Stimulated activated CD4-positive, alpha-beta T cell treated with anti-CD3 and anti-CD28 coated beads, Interleukin-2, amount 100 ng/mL, for 24 hours (primary cell): ENCODE results near the gene SUGT1.
A peak's percentile ranks its signal among the peaks of the same experiment; 100 is the strongest.
"Not testable (repeated sequence)": the region's sequence is repeated elsewhere in the genome, so short reads cannot be mapped to it uniquely, and the experiment has no call there.

Source experiments
- DNase-seq, 2 donors: peaks; one replicate each; pipeline ENCODE4 v3.0.0-alpha.2; 2020

The SUGT1 gene

DNA sequence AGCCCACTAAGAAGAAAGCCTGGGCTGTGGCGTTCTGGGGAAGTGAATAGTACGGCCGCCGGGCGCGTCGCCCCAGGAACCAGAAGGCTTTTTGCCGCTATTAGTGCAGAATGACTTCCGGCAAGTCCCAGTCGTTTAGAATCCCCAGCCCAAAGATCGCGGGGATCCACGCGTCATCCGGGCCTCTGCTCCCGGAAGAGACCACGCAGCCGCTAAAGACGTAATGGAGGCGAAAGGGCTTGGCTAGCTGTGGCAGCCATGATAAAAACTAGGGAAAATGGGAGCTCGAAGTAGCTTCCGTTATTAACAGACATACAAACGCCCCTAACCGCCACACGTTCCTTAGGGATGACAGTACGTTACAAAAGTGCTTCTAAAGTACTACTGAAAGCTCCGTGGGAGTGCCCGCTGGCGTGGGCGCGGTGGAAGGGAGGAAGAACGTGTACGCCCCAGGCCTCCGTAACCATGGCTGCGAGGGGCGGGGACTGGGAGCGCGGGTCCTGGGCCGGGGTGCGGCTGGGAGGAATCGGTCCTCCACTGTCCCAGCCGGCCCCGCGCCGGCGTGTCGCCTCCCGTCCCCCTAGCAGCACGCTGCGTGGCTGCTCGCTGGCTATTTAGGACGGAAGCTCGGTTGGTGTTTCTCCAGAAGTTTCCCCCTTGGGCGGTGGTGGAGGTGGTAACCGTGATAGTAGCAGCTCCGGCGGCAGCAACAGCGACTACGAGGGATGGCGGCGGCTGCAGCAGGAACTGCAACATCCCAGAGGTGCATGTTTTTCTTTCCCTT, at the start of gene SUGT1:
TSS of gene SUGT1 (plus strand) at position 641 of the 784 bp plus-strand sequence. CDS start at position 726, 85 bp downstream.
- DNase-seq, result peak; percentile 94 to 96

DNA sequence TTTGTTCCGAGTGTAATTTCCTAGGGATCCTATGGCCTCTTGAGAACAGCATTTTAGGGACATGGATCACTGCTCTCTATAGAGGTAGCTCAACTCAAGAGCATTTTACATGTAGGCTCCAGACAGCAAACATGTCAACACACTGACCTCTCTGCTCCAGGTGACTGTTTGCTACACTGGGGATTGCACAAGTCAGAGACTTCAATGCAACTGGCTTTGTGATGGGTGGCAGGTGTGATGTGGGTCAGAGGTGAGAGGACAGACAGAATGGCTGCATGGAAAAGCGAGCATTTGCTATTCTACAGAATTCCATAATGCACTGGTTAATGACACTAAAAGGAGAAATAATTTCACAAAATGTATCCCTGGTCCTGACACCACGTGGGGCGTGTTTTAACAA, 49.3 kb upstream of the SUGT1 start:
- not testable (repeated sequence) for DNase-seq

DNA sequence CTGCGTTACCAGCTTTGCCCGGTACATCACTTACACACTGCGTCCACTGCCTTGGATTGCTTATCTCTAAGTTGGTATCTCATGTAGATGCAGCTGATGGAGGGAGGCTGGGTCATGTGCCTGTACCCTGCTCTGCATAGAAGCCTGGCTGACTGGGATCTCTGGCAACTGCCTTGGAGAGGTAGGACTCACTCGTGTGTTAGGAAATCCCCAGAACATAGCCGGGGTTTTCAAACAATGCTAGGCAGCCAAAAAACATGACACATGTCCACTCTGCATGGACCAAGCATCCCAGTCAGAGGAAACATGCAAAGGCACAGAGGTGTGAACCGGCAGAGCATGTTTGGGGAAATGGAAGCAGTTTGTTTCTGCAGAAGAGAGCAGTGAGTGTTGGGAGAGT, 46.5 kb upstream of the SUGT1 start:
- not testable (repeated sequence) for DNase-seq

DNA sequence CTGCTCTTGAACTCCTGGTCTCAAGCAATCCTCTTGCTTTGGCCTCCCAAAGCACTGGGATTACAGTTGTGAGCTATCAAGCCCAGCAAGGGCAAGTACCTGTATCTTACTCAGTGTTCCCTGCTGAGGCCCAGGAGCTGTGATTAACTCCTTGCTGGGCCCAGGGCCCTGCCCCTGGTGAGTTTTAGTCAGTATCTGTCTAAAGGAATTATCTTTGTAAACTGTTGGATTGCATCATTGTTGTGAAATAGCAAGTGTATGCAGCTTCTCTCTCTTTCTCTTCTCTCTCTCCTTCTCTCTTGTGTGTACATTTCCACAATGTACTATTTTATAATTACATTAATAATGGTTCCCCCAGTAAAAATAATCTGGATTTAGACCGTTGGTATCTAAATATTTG, 45.8 kb upstream of the SUGT1 start:
- not testable (repeated sequence) for DNase-seq

DNA sequence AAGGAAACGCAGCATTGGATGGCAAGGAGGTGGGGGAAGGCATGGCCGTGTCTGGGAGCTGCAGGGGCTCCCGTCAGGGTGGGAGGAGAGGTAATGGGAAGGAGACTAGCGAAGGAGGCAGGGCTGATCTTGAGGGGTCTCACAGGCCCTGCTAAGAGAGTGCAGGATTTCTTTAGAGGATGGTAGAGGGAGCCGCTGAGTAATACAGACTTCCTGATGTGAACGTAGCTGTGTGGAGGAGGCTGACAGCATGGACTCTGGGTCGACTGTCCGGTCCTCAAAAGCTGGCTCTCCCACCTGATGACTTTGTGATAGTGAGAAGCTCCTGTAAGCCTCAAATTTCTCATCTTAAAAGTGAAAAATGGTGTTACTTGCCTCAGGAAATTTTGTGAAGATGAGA, 44.5 kb upstream of the SUGT1 start:
- DNase-seq, result not testable (repeated sequence)

DNA sequence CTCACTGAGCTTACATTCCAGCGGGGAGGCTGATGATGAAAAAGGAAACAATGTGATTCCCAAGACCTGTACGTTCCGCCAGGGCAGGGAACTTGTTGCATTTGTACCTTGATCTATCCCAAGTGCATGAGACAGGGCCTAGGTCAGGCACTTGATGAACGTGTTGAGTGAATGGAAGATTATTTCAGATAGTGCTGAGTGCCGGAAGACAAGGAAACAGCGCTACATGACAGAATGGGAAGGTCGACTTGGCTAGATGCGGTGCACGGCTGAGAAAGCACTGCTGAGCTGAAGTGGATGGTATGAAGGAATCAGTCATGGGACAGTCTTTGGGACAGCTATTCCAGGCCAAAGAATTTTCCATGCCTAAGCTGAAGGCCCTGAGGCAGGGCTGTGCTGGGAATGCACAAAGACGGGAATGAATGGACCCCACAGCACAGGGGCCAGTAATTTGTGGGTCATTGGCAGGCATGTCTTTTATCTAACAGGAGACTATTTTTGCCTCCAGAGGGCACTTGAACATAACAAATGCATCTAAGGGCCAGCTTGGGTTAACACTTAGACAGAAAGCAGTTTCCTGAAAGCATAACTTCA, 43.5 kb upstream of the SUGT1 start:
- not testable (repeated sequence) for DNase-seq

DNA sequence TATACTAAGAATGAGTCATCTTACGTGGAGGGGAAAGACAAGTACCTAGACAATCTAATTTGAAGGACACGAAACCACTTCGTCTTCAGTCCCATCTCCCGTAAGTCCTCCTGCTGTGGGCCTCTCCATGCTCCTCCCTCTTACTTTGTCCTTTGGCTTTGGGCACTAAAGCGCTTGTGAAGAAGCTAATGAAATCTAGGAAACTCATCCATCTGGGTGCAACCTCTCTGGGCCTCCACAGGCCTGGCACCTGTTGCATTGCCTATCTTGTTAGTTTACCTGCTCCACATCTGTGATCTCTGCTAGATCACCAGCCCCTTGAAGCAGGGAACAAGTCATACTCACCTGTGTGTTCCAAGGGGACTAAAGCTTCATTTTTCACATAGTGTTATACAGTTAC, 42.5 kb upstream of the SUGT1 start:
- DNase-seq, result not testable (repeated sequence)

DNA sequence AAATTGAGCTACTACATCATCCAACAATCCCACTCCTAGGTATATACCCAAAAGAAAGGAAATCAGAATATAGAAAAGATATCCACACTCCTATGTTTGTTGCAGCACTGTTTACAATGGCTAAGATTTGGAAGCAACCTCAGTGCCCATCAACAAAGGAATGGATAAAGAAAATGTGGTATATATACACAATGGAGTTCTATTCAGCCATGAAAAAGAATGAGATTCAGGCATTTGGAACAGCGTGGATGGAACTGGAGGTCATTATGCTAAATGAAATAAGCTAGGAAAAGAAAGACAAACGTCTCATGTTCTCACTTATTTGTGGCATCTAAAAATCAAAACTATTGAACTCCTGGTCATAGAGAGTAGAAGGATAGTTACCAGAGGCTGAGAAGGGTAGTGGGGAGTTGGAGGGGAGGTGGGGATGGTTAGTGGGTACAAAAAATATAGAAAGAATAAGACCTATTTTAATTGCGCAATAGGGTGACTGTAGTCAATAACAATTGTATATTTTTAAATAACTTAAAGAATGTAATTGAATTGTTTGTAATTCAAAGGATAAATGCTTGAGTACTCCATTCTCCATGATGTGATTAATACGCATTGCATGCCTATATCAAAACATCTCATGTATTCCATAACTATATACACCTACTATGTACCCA, 37.4 kb upstream of the SUGT1 start:
- no peak for DNase-seq

DNA sequence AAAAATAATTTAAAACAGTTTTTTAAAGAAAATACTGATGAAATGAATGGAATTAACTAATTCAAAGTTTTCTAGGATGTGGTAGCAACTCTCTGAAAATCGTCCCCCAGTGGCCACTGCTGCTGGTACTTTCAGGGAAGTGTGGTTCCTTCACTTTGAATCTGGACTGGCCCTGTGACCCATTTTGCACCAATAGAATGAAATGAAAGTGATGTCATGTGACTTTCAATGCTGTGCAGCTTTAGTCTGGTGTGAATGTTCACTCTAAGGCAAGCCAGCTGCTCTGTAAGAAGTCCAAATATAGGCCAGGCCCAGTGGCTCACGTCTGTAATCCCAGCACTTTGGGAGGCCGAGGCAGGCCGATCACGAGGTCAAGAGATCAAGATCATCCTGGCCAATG, 36.8 kb upstream of the SUGT1 start:
- DNase-seq, result no peak

DNA sequence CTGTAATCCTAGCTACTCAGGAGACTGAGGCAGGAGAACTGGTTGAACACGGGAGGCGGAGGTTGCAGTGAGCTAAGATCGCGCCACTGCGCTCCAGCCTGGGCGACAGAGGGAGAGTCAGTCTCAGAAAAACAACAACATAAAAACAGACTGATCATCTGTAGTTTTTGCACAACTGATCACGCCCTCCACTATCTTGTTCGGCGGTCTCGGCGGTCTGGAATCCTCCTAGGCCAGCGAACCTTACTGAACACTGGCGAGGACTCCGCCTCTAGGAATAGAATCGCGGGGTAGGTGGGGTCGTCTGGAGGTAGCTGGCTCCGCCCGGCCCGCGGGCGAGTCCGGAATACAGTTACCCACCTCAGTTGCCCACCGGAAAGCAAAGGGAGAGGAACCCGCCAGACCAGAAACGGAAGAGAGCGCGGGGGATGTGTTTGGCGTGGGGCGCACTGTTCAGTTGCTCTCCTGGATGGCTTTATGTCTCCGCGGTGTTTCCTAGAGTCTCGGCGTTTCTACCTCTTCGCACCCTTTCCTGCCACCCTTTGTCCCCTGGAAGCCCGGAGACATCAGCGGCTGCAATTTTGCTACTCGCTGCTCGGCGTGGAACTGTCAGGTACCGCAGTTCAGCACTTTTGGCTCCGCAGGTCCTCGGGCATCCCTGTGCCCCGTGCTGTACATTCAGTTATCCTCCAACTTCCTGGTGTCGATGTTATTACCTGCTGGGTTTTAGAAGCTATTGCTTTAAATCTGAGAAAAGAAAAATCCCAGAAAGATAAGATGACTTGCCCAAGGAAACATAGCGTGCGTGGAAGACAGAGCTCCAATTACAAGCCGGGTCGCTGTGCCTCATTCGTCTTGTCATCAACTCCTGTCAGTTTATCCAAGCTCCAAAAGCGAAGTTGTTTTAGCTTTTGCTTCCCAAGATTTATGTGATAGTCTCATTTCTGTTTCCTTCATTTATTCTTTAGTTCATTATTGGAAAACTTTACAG, 35.3 kb upstream of the SUGT1 start:
- peak; percentile 86 to 89 for DNase-seq

DNA sequence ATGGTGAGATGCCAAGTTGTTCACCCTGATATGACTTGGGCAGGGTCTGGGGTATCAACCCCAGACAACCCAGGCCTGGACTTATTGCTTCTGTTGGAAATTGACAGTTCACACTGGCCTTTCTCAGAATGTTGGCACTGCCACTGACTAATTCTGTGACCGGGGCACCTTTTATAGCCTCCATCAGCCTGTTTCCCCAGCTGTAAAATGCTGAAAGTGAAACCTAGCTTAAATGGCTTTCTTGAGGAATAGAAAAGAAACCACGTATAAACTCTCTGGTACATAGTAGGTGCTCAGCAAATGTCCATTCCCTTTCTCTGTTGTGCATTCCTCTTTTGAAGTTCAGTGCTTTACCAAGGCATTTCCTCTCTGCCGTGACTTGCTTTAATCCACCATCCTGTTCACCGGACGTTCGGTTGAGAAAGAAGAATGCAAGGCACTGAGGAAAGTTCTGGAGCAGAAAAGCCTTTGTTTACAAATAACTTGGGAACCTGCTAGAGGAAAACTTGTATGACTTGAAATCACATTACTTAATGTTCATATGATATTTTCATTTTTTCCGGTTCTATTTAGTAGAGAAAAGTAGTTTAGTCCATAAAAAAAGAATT, 21.4 kb upstream of the SUGT1 start:
- DNase-seq, result not testable (repeated sequence)

DNA sequence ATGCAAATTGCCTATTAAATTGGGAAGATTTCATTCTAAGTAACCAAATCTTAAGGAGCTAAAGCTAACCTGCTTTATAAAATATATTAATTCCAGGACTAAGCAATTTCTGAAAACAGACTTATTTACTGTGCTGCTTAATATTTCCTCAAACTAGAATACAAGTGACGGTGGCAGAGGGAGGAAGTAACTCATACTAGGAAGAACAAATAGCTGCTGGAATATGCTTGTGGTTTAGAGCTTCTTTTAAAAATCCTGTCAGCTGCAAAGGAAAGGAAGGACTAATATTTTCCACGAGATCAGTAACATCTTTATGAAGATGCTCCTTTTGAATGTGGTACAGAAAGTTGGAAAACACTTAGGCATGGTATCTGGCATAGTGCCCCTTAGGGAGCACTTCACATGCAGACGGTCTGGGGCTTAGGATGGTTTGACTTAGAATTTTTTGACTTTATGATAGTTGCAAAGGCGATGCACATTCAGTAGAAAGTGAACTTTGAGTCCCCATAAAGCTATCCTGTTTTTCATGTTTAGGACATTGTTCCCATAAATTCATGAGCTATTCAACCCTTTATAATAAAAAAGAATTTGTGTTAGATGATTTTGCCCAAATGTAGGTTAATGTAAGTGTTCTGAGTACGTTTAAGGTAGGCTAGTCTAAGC, 13.8 kb upstream of the SUGT1 start:
- DNase-seq, result no peak

DNA sequence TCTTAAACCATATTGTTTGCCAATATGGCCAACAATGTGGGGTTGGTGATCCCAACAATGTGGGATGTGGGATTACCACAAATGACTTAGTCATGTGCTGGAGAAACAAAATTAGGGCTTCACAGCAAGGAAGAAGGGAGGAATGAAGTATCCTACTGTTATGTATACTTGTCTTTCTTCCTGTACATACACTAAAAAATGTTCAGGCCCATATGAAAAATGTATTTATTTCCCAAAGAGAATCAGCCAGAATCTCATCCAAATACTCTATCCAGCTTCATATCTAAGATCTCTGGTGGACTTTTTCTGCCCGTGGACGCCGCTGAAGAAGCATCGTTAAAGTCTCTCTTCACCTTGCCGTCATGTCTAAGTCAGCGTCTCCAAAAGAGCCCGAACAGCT, 10.5 kb upstream of the SUGT1 start, which contains the start of gene HNRNPA1L2:
TSS of gene HNRNPA1L2 (plus strand) at position 301 of the 400 bp plus-strand sequence. CDS start at position 363, 62 bp downstream.
- no peak for DNase-seq

DNA sequence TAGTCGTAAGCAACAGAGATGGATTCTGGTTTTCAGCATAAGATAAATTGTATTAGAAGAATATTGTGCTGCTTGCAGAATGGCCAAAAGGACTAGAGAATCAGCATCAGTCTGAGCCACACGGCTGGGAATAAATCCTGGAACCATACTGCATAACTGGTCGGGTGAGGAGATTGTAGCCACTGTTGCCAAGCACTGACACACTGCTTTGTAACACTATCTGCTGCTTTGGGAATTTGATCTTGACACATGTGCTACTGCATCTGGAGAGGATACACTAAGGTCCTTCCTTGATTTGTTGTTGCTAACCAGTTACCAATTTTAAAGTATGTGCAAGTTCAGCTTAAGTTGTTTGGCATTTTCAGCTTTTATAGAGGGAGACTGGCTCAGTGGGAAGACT, 8.5 kb upstream of the SUGT1 start:
- no peak for DNase-seq

DNA sequence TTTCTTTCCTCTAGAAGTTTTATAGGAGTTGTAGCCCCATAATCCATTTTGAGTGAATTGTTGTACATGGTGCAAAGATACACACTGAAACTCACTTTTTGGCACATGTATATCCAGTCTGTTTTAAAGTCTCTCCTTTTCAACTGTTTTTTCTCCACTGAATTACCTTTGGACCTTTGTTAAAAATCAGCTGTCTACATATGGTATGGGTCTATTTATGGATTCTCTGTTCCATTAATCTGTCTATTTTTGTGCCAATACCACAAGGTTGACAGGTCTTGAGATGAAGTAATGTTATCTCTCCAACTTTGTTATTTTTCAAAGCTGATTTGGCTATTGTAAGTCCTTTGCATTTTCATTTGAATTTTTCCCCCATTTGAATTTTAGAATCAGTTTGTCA, 5.7 kb upstream of the SUGT1 start:
- no peak for DNase-seq

DNA sequence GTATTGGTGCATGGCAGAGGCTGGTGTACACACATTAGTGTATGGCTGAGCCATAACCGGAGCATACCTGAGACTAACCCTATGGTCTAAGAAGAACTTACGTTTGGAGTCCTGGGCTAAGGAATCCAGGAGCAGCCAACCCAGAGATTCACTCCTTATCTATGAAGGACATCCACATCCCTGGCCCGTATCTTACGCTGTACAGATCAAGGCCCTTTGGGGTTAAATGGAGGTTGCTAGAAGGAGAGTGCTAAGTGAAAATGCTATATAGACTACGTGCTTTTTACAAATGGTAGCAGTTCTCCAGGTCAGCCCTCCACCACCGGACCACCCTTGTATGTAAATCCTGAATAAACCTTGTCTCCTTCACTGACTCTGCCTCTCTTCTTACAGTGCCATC, 1.9 kb upstream of the SUGT1 start:
- no peak for DNase-seq

DNA sequence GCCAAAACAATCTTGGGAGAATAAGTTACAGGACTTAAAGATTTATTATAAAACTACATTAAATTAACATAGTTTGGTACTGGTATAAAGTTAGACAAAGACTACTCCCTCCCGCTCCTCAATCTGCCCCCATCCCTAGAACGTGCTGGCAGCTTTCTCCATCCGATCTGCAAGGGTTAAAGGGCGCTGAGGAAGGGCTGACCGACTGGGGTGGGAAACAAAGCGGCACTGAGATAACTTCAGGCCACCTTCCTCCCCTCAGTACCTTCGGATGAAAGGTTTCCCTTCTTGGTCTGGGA, 790 bp upstream of the SUGT1 start:
- no peak for DNase-seq

DNA sequence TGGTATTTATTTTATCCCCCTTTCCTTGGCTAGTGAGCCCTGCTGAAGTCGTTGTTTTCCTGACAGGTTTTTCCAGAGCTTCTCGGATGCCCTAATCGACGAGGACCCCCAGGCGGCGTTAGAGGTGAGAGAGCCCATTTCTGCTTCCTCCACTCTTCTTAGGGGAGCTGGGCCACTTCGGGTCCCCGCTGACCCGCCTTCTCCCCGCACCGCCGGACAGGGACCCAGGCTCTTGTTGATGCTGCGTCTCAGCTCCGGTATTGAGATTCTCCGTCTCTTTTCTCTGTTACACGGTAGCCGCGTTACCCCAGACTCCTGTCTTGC, 306 bp downstream of the SUGT1 start:
- DNase-seq, result no peak

DNA sequence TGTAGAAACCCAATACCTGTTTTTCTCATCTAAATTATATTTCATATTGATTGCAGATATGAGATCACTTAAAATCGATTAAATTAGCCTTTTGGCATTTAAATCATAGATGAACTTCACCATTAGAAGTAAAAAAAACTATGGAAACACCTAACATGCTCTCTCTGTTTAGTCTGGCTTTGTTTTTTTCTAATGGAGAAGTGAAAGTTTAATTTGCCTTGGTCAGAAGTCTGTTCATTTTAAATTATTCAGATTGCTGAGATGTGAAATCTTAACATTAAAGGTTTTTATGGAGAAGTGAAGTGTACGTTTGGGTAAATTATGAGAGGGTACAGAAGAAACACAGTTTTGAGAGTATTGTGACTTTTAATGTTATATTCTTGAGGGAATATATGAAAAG, 6.7 kb downstream of the SUGT1 start:
- no peak for DNase-seq

DNA sequence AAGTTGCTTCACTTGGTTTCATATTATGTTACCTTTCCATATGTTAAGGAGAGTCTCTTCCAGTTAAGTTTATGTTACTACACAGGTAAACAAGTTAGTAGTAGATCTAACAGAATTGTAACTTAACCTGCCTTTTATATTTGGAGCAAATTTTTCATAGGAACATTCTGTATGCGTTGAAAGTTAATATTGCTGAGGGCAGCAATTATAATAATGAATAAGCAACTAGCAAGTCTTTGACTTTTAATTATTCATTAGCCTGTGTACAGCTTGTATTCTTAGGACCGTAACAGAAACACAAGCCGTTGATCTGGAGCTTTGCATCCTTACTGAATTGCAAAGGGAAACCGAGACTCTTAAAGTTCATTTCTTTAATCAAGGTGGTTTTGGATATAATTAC, 11.6 kb downstream of the SUGT1 start:
- DNase-seq, result no peak

DNA sequence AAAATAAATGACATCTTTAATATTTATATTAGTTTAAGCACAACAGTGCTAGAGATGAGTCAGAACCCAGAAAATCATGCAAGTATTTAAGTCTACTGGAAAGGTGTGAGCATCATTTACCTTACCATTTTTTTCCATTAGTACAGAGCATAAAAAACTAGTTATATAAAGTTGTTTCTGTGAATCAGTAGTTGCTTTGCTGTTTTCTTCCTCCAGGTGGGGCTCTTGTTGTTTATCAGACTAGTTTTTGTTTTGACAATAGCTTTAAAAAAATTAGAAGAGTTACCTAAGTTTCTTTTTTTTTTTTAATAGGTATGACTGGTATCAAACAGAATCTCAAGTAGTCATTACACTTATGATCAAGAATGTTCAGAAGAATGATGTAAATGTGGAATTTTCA, 12.7 kb downstream of the SUGT1 start:
- no peak for DNase-seq

DNA sequence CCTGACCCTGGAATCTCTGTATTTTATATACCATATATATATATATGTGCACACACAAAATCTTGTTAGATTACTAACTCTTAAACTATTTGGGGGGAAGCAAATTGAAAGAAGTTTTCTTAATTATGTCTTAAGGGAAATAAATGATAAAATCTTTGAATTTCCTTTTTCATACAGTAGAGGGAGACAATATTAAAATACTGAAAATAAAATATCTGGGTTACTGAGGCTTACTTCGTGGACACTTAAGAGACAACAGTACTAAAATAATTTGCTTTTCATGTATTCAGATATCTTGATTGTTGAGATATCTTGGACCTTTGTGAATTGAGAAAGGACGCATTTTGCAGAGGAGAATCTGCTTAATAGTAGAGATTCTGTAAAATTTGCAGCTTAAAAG, 17.0 kb downstream of the SUGT1 start:
- DNase-seq, result no peak
